EL (cell line): ENCODE results near the gene GPA33.
A peak's percentile ranks its signal among the peaks of the same experiment; 100 is the strongest.

Source experiments
- DNase-seq: peaks from one replicate; pipeline ENCODE4 v3.0.0-alpha.2; 2016

Gene GPA33

DNA sequence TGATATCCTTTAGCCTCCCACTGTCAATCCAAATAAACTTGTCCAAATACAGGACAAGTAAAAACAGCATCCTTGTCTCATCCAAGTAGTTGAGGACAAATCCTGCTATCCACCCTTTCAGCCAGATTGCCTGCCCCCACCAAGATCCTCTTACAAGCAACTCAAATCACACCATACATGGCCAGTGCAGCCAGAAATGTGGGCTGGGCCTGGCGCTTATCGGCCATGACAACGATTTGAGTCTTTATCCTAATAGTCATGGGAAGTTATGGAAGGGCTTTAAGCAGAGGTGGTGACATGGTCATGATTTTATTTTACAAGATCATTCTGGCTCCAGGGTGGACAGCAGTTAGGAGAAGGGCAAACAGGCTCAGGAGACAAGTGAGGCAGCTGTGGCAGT, 6.3 kb downstream of the GPA33 start:
- no peak for DNase-seq

DNA sequence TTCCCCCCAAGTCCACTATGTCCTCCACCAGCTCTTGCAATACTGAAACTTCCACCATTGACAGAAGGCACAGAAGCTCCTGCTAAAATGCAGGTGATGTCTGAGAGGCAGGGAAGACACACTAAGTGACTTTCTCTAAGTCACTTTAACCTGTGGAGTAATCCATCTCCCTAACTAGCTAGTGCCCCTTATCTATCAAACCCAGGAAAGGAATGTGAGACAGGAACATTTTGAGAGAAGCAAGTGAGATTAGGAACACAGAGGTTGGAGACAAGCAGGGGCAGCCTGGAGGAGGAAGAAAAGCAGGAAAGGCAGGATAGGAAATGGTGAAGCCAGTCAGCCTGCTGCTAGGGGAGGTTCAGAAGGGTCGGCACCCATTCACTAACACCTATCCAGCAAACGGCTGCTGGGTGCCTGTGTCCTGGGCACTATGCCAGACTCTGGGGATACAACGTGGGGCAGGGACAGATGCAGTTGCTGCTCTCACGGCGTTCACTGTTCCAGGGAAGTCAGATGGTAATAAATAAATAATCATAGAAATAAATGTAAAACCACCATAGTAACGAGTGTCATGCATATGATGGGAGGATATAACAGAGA, 7.0 kb downstream of the GPA33 start:
- DNase-seq = no peak

DNA sequence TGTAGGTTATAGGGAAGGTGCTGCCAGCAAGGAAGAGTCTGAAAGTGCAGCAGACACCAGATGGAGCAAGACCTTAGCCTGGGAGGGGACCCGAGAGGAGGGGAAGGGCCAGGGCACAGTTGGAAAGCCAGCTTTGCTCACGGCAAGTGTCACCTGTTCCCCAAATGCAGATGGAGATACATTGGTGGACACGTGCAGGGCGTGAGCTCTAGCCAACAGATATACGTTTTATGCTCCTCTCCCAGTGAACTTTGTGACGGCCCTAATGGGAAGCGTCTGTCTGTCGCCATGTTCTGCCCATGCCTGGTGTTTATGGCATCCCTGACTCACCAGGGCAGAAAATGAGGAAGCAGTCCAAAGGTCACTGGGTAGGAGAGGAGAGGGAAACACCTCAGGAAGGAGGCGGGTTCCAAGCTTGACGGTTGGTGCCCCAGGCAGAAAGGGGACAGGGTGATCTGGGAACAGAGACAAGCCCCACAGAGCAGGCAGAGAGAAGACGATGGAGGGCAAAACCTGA, 7.6 kb downstream of the GPA33 start:
- DNase-seq = peak; percentile 10

GRCh38 chr1:167081594-167082156, 8.5 kb downstream of the GPA33 start:
- DNase-seq = no peak

GRCh38 chr1:167077868-167078210, 12.3 kb downstream of the GPA33 start:
- DNase-seq = no peak

- DNase-seq = no peak
These were observed 12.9 kb downstream of the GPA33 start for GRCh38 chr1:167077128-167077867.

- DNase-seq = no peak
These were observed 14.0 kb downstream of the GPA33 start for GRCh38 chr1:167076136-167076710.

DNA sequence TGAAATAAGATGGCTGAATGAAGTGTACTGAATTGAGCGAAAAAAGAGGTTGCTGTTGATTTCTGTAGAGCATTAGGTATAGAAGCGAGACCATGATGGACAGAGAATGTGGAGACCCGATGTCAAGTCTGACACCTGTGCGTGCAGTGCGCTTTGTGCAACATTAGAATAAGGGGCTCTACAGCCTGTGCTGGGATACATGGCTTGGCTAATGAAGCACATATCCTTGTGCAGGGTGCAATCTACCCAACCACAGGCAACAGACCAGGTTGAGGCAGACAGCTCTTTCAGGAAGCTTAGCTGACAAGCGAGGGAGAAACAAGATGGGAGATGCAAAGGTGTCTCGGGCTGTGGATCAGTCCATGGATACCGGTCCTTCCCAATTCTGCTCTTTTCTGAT, 18.9 kb downstream of the GPA33 start:
- no peak for DNase-seq

DNA sequence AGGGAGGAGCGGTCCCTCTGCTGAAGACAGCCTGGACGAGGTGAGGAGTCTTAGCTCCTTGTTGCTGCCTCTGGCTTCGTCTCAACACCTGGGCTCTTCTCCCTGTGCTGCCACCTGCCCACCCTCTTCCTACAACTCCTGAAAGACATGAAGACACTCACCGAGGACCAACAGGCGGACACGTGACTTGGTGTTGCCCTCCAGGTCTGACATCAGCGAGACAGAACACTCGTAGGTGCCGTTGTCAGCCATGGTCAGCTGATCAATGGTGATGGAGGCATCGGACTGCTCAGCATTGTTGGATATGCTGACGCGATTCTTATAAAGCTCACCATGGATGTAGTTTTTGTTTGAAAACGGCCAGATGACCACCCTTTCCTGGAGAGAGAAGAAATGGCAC, 21.4 kb downstream of the GPA33 start:
- no peak for DNase-seq

DNA sequence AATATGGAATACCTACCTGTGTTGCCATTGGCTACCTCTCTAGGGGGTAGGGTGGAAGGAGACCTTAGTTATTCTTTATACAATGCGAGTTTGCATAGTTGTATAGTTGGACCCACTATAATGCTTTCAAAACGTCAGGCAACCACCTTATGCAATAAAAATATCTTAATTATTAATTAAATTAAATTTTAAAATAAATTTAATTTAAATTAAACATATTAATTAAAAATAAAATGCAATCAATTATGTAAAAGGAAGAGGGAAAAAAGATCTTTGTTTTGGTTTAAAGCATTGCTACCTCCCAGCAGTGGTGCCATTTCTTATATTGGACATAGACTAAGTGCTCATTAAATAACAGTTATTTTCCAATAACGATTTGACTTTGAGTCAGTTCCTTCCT, 22.3 kb downstream of the GPA33 start:
- no peak for DNase-seq

DNA sequence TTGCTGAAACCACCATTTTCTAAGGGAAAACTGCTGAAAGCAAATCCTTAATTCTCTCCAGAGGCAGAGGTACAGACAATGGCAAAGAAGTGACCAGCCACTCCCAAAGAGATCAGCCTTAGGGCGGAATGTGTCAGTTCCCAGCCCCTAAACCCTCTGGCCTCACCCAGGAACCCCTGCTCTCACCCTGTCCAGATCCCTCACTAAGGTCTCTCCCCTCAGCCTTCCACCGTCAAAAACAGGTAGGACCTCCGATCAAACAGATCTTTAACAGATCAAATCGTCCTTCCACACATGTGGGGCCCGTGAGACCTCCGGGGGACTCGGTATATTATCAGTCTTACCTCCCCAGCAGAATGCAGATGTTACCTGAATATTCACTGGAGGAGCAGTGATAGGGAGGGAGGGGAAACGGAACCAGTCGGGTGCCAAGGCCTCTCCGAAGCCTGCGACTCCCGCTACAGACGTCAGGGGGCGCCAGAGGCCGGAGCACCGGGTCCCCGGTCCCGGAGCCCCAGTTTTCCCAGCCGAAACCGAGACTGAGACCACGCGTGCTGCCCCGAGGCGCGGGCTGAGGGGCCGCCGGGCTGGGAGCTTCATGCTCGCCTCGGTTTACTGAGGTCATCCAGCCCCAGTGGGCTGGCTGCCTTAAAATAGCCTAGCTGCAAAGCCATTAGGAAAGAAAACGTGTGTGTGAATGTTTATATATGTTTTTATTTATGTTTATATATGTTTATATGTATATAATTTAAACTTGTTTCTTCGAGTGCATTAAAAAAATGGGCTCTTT, 23.6 kb downstream of the GPA33 start:
- DNase-seq = peak; percentile 58

GRCh38 chr1:167065471-167065870, 24.7 kb downstream of the GPA33 start:
- no peak for DNase-seq

GRCh38 chr1:167064621-167065020, 25.6 kb downstream of the GPA33 start:
- no peak for DNase-seq

DNA sequence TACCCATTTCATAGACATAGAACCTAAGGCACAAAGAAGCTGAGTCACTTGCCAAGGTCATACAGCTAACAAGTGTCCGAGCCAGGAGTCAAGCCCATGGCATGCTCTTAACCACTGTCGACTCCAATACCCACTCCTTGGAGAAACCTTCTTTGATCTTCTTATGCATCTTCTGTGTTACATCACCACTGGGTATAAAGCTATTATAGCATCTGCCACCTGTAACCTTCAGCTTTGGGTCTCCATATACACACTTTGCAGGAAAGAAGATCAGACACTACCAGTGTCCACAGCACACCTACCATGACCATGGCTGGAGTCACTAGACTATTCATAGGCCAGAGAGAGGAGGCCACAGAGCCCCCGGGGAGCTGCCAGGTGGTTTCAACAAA, 29.1 kb downstream of the GPA33 start:
- DNase-seq = no peak

DNA sequence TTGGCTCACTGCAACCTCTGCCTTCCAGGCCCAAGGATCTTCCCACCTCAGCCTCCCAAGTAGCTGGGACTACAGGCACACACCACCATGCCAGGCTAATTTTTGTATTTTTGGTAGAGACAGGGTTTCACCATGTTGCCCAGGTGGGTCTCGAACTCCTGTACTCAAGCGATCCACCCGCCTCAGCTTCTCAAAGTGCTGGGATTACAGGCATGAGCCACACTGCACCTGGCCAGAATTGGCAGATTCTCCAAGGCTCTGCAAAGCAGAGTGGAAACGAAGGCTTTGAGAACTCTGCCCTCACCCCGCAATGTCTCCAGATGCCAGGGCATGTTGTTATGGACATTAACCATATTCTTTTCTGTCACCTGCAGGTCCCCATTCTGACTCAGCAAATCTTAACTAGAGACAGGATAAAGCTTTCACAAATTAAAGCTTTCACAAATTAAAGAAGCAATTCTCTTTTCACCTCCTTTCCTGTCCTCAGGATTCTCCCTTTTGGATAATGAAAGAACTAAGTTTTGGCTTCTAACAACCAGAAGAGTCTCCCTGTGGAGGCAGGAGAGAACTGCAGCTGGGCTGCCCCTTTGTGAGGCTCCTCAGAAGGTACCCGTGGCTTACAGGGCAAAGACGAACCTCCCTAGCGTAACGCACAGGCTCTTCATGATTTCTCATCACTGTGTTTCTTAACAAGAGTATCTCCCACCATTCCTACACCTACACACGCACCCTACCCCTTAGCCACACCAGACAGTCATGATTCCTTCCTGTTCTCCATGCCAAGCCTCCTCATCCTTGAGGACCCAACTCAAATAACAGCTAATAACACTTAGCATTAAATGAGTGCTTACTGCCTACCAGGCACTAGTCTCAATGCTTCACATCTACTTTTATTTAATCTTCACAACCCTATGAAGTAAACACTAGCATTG, 29.8 kb downstream of the GPA33 start:
- no peak for DNase-seq

- no peak for DNase-seq
These were observed 30.4 kb downstream of the GPA33 start for GRCh38 chr1:167059809-167060107.

GRCh38 chr1:167059045-167059808, 30.9 kb downstream of the GPA33 start:
- DNase-seq = peak; percentile 63

DNA sequence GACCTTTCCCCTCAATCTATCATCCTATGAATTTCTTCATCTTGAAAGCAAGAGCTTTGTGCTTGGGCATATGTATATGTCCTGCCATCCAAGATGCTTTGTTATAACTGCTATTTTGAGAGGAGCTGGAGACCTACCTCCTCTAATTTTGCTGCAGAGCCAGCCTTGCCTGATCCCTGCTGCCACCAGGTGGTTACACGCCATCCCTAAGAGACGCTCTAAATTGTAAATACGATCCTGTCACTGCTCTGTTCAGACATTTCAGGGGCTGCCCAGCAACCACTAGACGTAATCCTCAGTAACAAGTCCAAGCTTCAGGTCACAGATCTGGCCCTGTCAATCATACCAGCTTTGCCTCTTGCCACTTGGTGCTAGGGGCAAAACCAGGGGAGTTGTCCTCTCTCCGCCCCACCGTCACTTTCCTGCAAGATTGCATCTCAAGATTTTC, 32.9 kb downstream of the GPA33 start:
- peak; percentile 28 for DNase-seq

- DNase-seq = no peak
These were observed 33.5 kb downstream of the GPA33 start for GRCh38 chr1:167056529-167057231.

- DNase-seq = no peak
These were observed 35.1 kb downstream of the GPA33 start for GRCh38 chr1:167054946-167055630.
